Measurements from ENCODE around the gene RBMS1. TPM values are rescaled to one million over a fixed set of nuclear protein-coding genes. Genes with fewer than 3 reads are reported as not detected.

RBMS1 gene
- polyA plus RNA-seq, 1 donor (not counting 4 experiments of a cell fraction or from before 2014, with no cell fraction given) = 89.1 TPM

- no peaks in the 10 kb centered on the region for H3K9me1 ChIP-seq (ENCODE audit: control insufficient read depth, extremely low read depth, insufficient read depth, low read length)
- no peaks in the 10 kb centered on the region for H3K27me3 ChIP-seq (ENCODE audit: control insufficient read depth, extremely low read depth, insufficient read depth, low read length)
- no peaks in the 10 kb centered on the region for H4K20me1 ChIP-seq (ENCODE audit: control insufficient read depth, extremely low read depth, insufficient read depth, low read length)
- FAIRE-seq (peak; percentile 41), DNase-seq (ENCODE audit: low read depth, low spot score) (no peak)
- no peaks in the 10 kb centered on the region for H3K79me2 ChIP-seq (ENCODE audit: control insufficient read depth, insufficient read depth, low read length)
- peaks cover 19% of the 10 kb centered on the region for H3K4me1 ChIP-seq (ENCODE audit: control insufficient read depth, extremely low read depth, insufficient read depth, low read length)
- H2AFZ ChIP-seq (ENCODE audit: control insufficient read depth, low read length) = peak overlapping the region; percentile 82
- H3K9me3 ChIP-seq (ENCODE audit: control insufficient read depth, low read depth, low read length) = no peaks in the 10 kb centered on the region
- H3K4me3 ChIP-seq (ENCODE audit: control insufficient read depth in 2 of 3, extremely low read depth in 1 of 3, insufficient read depth in 2 of 3, low read depth in 1 of 3, low read length in 3 of 3) = peak overlapping the region in 1 of 3 experiments; percentile 53
- dilution Hi-C loops (cut with MboI; ENCODE audit: extremely low pct_ligation_motif_present, low sequenced_read_pairs) = no loop called here
- TF ChIP-seq CTCF (optimal IDR thresholded peaks at IDR 0.05 in 1 of 3, IDR thresholded peaks at IDR 0.05 in 1 of 3, conservative IDR thresholded peaks at IDR 0.05 in 1 of 3; ENCODE audit: extremely low read depth in 1 of 3, insufficient read depth in 2 of 3, low read length in 3 of 3) = no peak
- no peak for TF ChIP-seq EZH2 (IDR thresholded peaks at IDR 0.05; ENCODE audit: low read length)
- H3K36me3 ChIP-seq (ENCODE audit: control insufficient read depth in 2 of 2, extremely low read depth in 1 of 2, insufficient read depth in 2 of 2, low read length in 2 of 2) = peaks cover 11 to 12% of the 10 kb centered on the region in 2 experiments
- peak overlapping the region; percentile 74 for H3K27ac ChIP-seq (ENCODE audit: control insufficient read depth, insufficient read depth, low read length)
- peak overlapping the region; percentile 76 for H3K4me2 ChIP-seq (ENCODE audit: control insufficient read depth, extremely low read depth, insufficient read depth, low read depth, low read length)
- H3K9ac ChIP-seq (ENCODE audit: control insufficient read depth, extremely low read depth, insufficient read depth, low read length) = peak overlapping the region; percentile 82
Measured at GRCh38 chr2:160269365-160269764, 224.2 kb downstream of the RBMS1 start.

- H3K27ac ChIP-seq (ENCODE audit: control insufficient read depth, insufficient read depth, low read length) = no peak overlapping the region
- H4K20me1 ChIP-seq (ENCODE audit: control insufficient read depth, extremely low read depth, insufficient read depth, low read length) = no peaks in the 10 kb centered on the region
- H3K4me2 ChIP-seq (ENCODE audit: control insufficient read depth, extremely low read depth, insufficient read depth, low read depth, low read length) = no peak overlapping the region
- H3K9ac ChIP-seq (ENCODE audit: control insufficient read depth, extremely low read depth, insufficient read depth, low read length) = no peak overlapping the region
- H3K36me3 ChIP-seq (ENCODE audit: control insufficient read depth in 2 of 2, extremely low read depth in 1 of 2, insufficient read depth in 2 of 2, low read length in 2 of 2) = peaks cover 9 to 12% of the 10 kb centered on the region in 2 experiments
- no peak for FAIRE-seq
- no peak for DNase-seq (ENCODE audit: low read depth, low spot score)
- H2AFZ ChIP-seq (ENCODE audit: control insufficient read depth, low read length) = no peak overlapping the region
- no peak overlapping the region for H3K4me3 ChIP-seq (ENCODE audit: control insufficient read depth in 2 of 3, extremely low read depth in 1 of 3, insufficient read depth in 2 of 3, low read depth in 1 of 3, low read length in 3 of 3)
- no peaks in the 10 kb centered on the region for H3K79me2 ChIP-seq (ENCODE audit: control insufficient read depth, insufficient read depth, low read length)
- H3K9me1 ChIP-seq (ENCODE audit: control insufficient read depth, extremely low read depth, insufficient read depth, low read length) = no peaks in the 10 kb centered on the region
- no peaks in the 10 kb centered on the region for H3K9me3 ChIP-seq (ENCODE audit: control insufficient read depth, low read depth, low read length)
- no peak for TF ChIP-seq EZH2 (IDR thresholded peaks at IDR 0.05; ENCODE audit: low read length)
- no peak for TF ChIP-seq CTCF (optimal IDR thresholded peaks at IDR 0.05 in 1 of 3, IDR thresholded peaks at IDR 0.05 in 1 of 3, conservative IDR thresholded peaks at IDR 0.05 in 1 of 3; ENCODE audit: extremely low read depth in 1 of 3, insufficient read depth in 2 of 3, low read length in 3 of 3)
- no peaks in the 10 kb centered on the region for H3K27me3 ChIP-seq (ENCODE audit: control insufficient read depth, extremely low read depth, insufficient read depth, low read length)
- dilution Hi-C loops (cut with MboI; ENCODE audit: extremely low pct_ligation_motif_present, low sequenced_read_pairs) = no loop called here
- H3K4me1 ChIP-seq (ENCODE audit: control insufficient read depth, extremely low read depth, insufficient read depth, low read length) = peaks cover 19% of the 10 kb centered on the region
Measured at GRCh38 chr2:160268151-160268781, 225.3 kb downstream of the RBMS1 start.

All from keratinocyte (primary cell).